GM19099 (cell line): ENCODE data around the gene NUDT13.

ENCODE experiments used
- POLR2A ChIP-seq: IDR thresholded peaks from 3 replicates; pipeline ENCODE4 v1.6.1; 2011; ENCODE audit warnings: low read depth; ENCODE audit not compliant: insufficient read length; ENCODE audit errors: extremely low read depth

NUDT13 gene

GRCh38 chr10:73134727-73135126 lies 24.5 kb downstream of the NUDT13 start:
- no peak for TF ChIP-seq POLR2A

GRCh38 chr10:73136627-73137026 lies 26.4 kb downstream of the NUDT13 start:
- TF ChIP-seq POLR2A: no peak

GRCh38 chr10:73139251-73139650 lies 29.0 kb downstream of the NUDT13 start:
- TF ChIP-seq POLR2A: no peak

- TF ChIP-seq POLR2A: no peak
Measured at GRCh38 chr10:73141603-73142002, 31.3 kb downstream of the NUDT13 start.

- TF ChIP-seq POLR2A: no peak
Measured at GRCh38 chr10:73152009-73152408, 41.8 kb downstream of the NUDT13 start.

GRCh38 chr10:73156054-73156453 lies 45.8 kb downstream of the NUDT13 start:
- no peak for TF ChIP-seq POLR2A

GRCh38 chr10:73159038-73159648 lies 48.9 kb downstream of the NUDT13 start:
- no peak for TF ChIP-seq POLR2A

- TF ChIP-seq POLR2A: no peak
Measured at GRCh38 chr10:73161079-73161478, 50.8 kb downstream of the NUDT13 start.

GRCh38 chr10:73161662-73162061 lies 51.4 kb downstream of the NUDT13 start:
- TF ChIP-seq POLR2A: no peak

- no peak for TF ChIP-seq POLR2A
Measured at GRCh38 chr10:73163096-73163495, 52.8 kb downstream of the NUDT13 start.

GRCh38 chr10:73166972-73167371 lies 56.7 kb downstream of the NUDT13 start:
- TF ChIP-seq POLR2A: no peak

GRCh38 chr10:73167458-73167782 lies 57.2 kb downstream of the NUDT13 start:
- TF ChIP-seq POLR2A: no peak

- peak; percentile 96 for TF ChIP-seq POLR2A
Measured at GRCh38 chr10:73167783-73168464, 57.7 kb downstream of the NUDT13 start, which contains the start of the genes ECD and FAM149B1. Gene ECD (minus strand): TSS chr10:73168008. CDS start chr10:73163937, 4,071 bp downstream. Gene FAM149B1 (plus strand): TSS chr10:73168119. CDS start chr10:73168340, 221 bp downstream.

GRCh38 chr10:73168465-73168803 lies 58.2 kb downstream of the NUDT13 start:
- TF ChIP-seq POLR2A: no peak

- TF ChIP-seq POLR2A: no peak
Measured at GRCh38 chr10:73169320-73169719, 59.1 kb downstream of the NUDT13 start.

- TF ChIP-seq POLR2A: no peak
Measured at GRCh38 chr10:73172867-73173266, 62.6 kb downstream of the NUDT13 start.
